Esophagus muscularis mucosa (tissue), 4 donors: ENCODE data around the gene SHD. TPM values are rescaled to one million over a fixed set of nuclear protein-coding genes. Genes with fewer than 3 reads are reported as not detected.
"Not testable (repeated sequence)": the region's sequence is repeated elsewhere in the genome, so short reads cannot be mapped to it uniquely, and the experiment has no call there.

Experiments used
- DNase-seq: peaks from one replicate; pipeline ENCODE4 v3.0.0-alpha.2; 2017; ENCODE audit errors: extremely low spot score
- H3K27ac ChIP-seq, 4 donors: fragments of 200-600 bp; sonication (generic); replicated peaks in 1 of 4; 1 replicate in 3 of 4; 2 replicates in 1 of 4; pipeline ENCODE4 v1.5.1; 2016 to 2019; ENCODE audit warnings: mild to moderate bottlenecking in 1 of 4
- H3K27me3 ChIP-seq, 4 donors: fragments of 200-600 bp; sonication (generic); one replicate each; pipeline versions ENCODE4 v1.5.1 to v1.6.0; 2016 to 2019
- H3K36me3 ChIP-seq, 4 donors: fragments of 200-600 bp; sonication (generic); one replicate each; pipeline ENCODE4 v1.5.1; 2016 to 2019
- H3K4me1 ChIP-seq, 4 donors: fragments of 200-600 bp; sonication (generic); one replicate each; pipeline ENCODE4 v1.5.1; 2016 to 2019
- H3K4me3 ChIP-seq, 4 donors: fragments of 200-600 bp; sonication (generic); 1 replicate in 2 of 4; 2 replicates in 2 of 4; pipeline ENCODE4 v1.5.1; 2016 to 2019; ENCODE audit warnings: mild to moderate bottlenecking in 4 of 4, moderate library complexity in 1 of 4
- H3K9me3 ChIP-seq, 4 donors: fragments of 200-600 bp; sonication (generic); 1 replicate in 3 of 4; 2 replicates in 1 of 4; pipeline ENCODE4 v1.5.1; 2016 to 2019
- EP300 ChIP-seq: sonication (generic); formaldehyde crosslinking; IDR thresholded peaks from one replicate; pipeline ENCODE4 v1.6.1; 2017; ENCODE audit warnings: antibody characterized with exemption
- POLR2A ChIP-seq: fragments of 450-650 bp; IDR thresholded peaks from one replicate; pipeline ENCODE4 v1.6.1; 2017; ENCODE audit warnings: antibody characterized with exemption, moderate library complexity, mild to moderate bottlenecking, low read depth
- POLR2AphosphoS5 ChIP-seq, 2 donors: sonication (generic); formaldehyde crosslinking; IDR thresholded peaks; one replicate each; pipeline ENCODE4 v1.6.1; 2017; ENCODE audit warnings: antibody characterized with exemption in 2 of 2
- WGBS: methylation state at CpG from one replicate; pipeline ENCODE4 v1.1.5; 2018; 5-methylcytosine and 5-hydroxymethylcytosine counted together
- intact Hi-C: fragments of 100-400 bp; cut with DNase I; formaldehyde crosslinking; loops from one replicate; pipeline ENCODE4 v1.15.1; 2023
- total RNA-seq, 4 donors: library from RNA; depleted of rRNA; stranded (reverse); fragments of >200 nt; gene quantifications; one replicate each; pipeline versions ENCODE4 v1.1.0 to v1.2.1, GENCODE V29; 2016
- TF ChIP-seq, protein P1 (sequence below), 3 experiments: fragments of 200-600 bp in 2 of 3; fragments of 450-650 bp in 1 of 3; sonication (generic) in 2 of 3; IDR thresholded peaks; one replicate each; pipeline ENCODE4 v1.5.1; 2017 to 2019; ENCODE audit warnings: antibody characterized with exemption in 3 of 3, mild to moderate bottlenecking in 2 of 3, moderate library complexity in 1 of 3

The SHD gene
- total RNA-seq, 4 donors from 2014 or later = not detected

DNA sequence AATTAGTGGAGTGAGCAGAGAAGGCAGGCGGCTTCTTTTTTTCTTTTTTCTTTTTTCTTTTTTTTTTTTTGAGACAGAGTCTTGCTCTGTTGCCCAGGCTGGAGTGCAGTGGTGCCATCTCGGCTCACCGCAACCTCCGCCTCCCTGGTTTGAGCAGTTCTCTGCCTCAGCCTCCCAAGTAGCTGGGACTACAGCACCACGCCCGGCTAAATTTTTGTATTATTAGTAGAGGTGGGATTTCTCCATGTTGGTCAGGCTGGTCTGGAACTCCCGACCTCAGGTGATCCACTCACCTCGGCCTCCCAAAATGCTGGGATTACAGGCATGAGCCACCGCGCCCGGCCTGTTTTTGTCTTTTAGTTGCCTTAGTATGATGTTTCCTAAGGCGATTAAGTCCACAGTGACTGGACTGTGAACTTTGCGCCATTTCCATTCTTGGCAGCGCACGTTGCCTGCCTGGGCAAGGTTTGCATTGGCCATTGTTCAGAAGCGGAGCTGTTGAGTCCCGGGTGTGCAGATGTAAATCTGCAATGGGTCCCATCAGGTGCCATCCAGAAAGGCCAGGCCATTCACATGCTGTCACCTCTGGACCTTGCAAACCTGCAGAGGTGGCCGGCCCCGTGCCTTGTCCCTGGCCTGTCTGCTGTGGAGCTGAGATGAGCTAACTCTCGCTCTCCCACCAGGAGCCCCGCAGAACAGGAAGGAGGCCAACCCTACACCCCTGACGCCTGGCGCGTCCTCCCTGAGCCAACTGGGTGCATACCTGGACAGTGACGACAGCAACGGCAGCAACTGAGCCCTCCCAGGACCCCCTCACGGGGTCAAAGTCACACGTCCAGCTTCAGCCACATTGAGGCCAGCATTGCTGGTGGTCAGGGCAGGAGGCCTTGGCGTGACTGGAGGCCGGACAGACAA, 10.9 kb upstream of the SHD start:
- Histone ChIP-seq H3K27me3 (no peaks in the 10 kb centered on the region), H3K36me3 (peaks cover 33 to 95% (median 69%) of the 10 kb centered on the region in 4 donors), H3K4me1 (peaks cover 0 to 6% (median 2%) of the 10 kb centered on the region in 4 donors), H3K9me3 (no peaks in the 10 kb centered on the region), H3K27ac (no peak overlapping the region), H3K4me3 (no peak overlapping the region)
- TF ChIP-seq POLR2AphosphoS5 (IDR thresholded peaks at IDR 0.05) (no peak), EP300 (no peak), POLR2A (no peak)
- TF ChIP-seq, protein P1, sequence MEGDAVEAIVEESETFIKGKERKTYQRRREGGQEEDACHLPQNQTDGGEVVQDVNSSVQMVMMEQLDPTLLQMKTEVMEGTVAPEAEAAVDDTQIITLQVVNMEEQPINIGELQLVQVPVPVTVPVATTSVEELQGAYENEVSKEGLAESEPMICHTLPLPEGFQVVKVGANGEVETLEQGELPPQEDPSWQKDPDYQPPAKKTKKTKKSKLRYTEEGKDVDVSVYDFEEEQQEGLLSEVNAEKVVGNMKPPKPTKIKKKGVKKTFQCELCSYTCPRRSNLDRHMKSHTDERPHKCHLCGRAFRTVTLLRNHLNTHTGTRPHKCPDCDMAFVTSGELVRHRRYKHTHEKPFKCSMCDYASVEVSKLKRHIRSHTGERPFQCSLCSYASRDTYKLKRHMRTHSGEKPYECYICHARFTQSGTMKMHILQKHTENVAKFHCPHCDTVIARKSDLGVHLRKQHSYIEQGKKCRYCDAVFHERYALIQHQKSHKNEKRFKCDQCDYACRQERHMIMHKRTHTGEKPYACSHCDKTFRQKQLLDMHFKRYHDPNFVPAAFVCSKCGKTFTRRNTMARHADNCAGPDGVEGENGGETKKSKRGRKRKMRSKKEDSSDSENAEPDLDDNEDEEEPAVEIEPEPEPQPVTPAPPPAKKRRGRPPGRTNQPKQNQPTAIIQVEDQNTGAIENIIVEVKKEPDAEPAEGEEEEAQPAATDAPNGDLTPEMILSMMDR (IDR thresholded peaks at IDR 0.05) = no peak
- DNase-seq = no peak
- intact Hi-C loops = loop anchor here (2.0 to 5.0 kb wide), 2 partner anchors 85 to 259 kb away; no protein-coding TSS in a partner anchor
- WGBS = 88% methylated on average over 15 of the region's 30 CpGs

DNA sequence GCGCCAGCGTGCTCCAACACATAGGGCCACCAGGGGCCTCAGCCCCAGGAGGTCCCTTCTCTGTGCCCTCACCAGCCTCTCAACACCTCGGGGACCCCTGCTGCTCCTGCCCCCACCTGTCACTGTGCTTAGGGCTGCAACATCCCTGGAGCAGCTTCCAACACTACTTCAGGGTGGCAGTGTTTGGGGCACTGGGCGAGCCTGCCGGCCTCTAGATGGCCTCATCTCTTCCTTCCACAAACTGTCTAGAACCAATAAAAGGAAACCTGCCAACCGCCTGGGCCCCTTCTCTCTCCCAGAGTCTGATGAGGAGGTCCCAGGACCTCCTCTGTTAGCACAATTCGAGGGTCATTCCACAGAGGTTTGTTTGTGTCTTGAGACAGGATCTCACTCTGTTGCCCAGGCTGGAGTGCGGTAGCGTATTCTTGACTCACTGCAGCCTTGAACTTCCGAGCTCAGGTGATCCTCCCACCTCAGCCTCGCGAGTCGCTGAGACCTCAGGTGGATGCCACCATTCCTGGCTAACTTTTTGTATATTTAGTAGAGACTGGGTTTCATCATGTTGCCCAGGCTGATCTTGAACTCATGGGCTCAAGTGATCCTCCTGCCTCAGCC, 10.1 kb upstream of the SHD start:
- TF ChIP-seq, protein P1 (IDR thresholded peaks at IDR 0.05) = no peak
- TF ChIP-seq POLR2AphosphoS5 (IDR thresholded peaks at IDR 0.05) (no peak), EP300 (no peak), POLR2A (no peak)
- H3K27me3 ChIP-seq = no peaks in the 10 kb centered on the region
- H3K9me3 ChIP-seq = no peaks in the 10 kb centered on the region
- H3K4me3 ChIP-seq = no peak overlapping the region
- intact Hi-C loops = loop anchor here (5.0 kb wide), 1 partner anchor 258 kb away; no protein-coding TSS in a partner anchor
- 86% methylated on average over 11 of the region's 13 CpGs for WGBS
- peaks cover 29 to 87% (median 62%) of the 10 kb centered on the region in 4 donors for H3K36me3 ChIP-seq
- DNase-seq = no peak
- no peak overlapping the region for H3K27ac ChIP-seq
- peaks cover 0 to 6% (median 2%) of the 10 kb centered on the region in 4 donors for H3K4me1 ChIP-seq

DNA sequence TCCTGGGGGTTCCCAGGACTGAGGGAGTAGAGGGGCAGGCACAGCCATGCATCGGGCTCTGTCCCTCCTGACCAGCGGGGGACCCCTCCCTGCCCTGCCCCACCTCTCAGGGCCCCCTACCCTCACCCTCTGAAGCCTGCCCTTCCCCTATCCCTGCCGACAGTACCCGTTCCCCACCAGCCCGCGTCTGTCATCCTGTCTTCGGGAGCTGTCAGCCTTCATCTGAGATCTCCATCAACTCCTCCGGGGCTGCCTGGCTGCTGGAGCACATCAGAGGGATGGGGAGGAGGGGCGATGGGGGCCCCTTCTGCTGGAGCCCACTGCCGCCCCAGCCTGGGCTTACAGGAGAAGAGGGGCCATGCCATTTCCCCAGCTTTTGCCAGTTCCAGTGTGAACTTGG, 6.2 kb upstream of the SHD start:
- peaks cover 0 to 10% (median 0%) of the 10 kb centered on the region in 4 donors for H3K27me3 ChIP-seq
- H3K4me3 ChIP-seq = no peak overlapping the region
- H3K36me3 ChIP-seq = peaks cover 14 to 48% (median 27%) of the 10 kb centered on the region in 4 donors
- H3K27ac ChIP-seq = no peak overlapping the region
- no peaks in the 10 kb centered on the region for H3K9me3 ChIP-seq
- TF ChIP-seq EP300 (no peak), POLR2AphosphoS5 (IDR thresholded peaks at IDR 0.05) (no peak), POLR2A (no peak)
- TF ChIP-seq, protein P1 (IDR thresholded peaks at IDR 0.05) = no peak
- H3K4me1 ChIP-seq = no peaks in the 10 kb centered on the region
- DNase-seq = no peak
- intact Hi-C loops = no loop called here
- WGBS = 60% methylated on average over 10 of the region's 10 CpGs

DNA sequence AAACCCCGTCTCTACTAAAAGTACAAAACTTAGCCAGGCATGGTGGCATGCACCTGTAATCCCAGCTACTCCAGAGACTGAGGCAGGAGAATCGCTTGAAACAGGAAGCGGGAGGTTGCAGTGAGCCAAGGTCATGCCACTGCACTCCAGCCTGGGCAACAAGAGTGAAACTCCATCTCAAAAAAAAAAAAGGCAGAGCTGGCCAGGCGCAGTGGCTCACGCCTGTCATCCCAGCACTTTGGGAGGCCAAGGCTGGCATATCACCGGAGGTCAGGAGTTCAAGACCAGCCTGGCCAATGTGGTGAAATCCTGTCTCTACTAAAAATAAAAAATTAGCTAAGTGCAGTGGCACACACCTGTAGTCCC, 4.8 kb upstream of the SHD start:
- 88% methylated on average over 6 of the region's 6 CpGs for WGBS
- H3K27ac ChIP-seq, H3K4me1 ChIP-seq, intact Hi-C loops, H3K9me3 ChIP-seq, DNase-seq, H3K4me3 ChIP-seq: not testable (repeated sequence)
- H3K27me3 ChIP-seq = peaks cover 0 to 24% (median 10%) of the 10 kb centered on the region in 4 donors
- H3K36me3 ChIP-seq = peaks cover under 1 to 33% (median 15%) of the 10 kb centered on the region in 4 donors

DNA sequence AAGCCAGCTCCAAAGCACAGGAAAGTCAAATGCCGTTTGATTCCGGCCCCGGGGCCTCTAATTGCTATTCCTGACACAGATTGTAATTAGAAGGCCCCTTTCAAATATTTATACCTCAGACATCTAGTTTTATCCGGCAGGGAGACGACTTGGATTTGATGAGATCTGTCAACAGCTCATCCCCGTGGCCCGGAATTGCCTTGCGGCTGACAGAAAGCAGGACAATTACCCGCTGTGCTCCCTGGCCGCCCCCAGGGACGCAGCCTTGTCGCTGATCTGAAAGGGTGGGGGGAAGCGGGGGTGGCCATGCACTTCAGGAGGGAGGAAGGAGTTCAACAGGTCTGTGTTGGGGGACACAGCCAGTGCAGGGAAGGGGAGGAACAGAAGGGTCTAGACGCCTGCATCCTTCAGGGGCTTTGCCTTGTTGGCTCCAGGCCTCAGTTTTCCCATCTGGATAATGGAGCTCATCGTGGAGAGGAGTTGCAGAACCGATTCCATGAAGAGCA, 1.8 kb upstream of the SHD start:
- WGBS = 45% methylated on average over 15 of the region's 16 CpGs
- no peaks in the 10 kb centered on the region for H3K9me3 ChIP-seq
- peaks cover 0 to 5% (median 0%) of the 10 kb centered on the region in 4 donors for H3K36me3 ChIP-seq
- TF ChIP-seq, protein P1 (IDR thresholded peaks at IDR 0.05) = no peak
- TF ChIP-seq POLR2AphosphoS5 (IDR thresholded peaks at IDR 0.05) (no peak), EP300 (no peak), POLR2A (no peak)
- intact Hi-C loops = no loop called here
- H3K4me1 ChIP-seq = peaks cover 13 to 19% (median 15%) of the 10 kb centered on the region in 4 donors
- H3K4me3 ChIP-seq = no peak overlapping the region
- H3K27me3 ChIP-seq = peaks cover 4 to 53% (median 29%) of the 10 kb centered on the region in 4 donors
- DNase-seq = no peak
- no peak overlapping the region for H3K27ac ChIP-seq
